K562 (cell line): Measurements from ENCODE around the gene IRF2BP2. TPM values are rescaled to one million over a fixed set of nuclear protein-coding genes. Genes with fewer than 3 reads are reported as not detected.

Experiments
- EGR1 ChIP-seq: fragments of 450-650 bp; conservative IDR thresholded peaks from 2 replicates; pipeline ENCODE4 v1.6.1; 2017; ENCODE audit warnings: mild to moderate bottlenecking
- HNRNPH1 ChIP-seq: fragments of 200-400 bp; formaldehyde crosslinking; optimal IDR thresholded peaks from 2 replicates; pipeline ENCODE3; 2017; ENCODE audit warnings: low read depth, mild to moderate bottlenecking, low read length, moderate library complexity
- PHF20 ChIP-seq: fragments of 450-650 bp; IDR thresholded peaks from 2 replicates; pipeline ENCODE4 v1.6.1; 2018; ENCODE audit not compliant: partially characterized antibody
- PTRF ChIP-seq: fragments of 450-650 bp; IDR thresholded peaks from 2 replicates; pipeline ENCODE4 v1.6.1; 2016; ENCODE audit warnings: mild to moderate bottlenecking, missing genetic modification characterization, missing compliant biosample characterization
- SMARCE1 ChIP-seq: fragments of 450-650 bp; IDR thresholded peaks from 2 replicates; pipeline ENCODE4 v1.7.1; 2016; ENCODE audit warnings: mild to moderate bottlenecking
- TAF7 ChIP-seq: fragments of 450-650 bp; IDR thresholded peaks from 2 replicates; pipeline ENCODE4 v1.6.1; 2016; ENCODE audit warnings: missing genetic modification characterization, missing compliant biosample characterization
- TBP ChIP-seq: optimal IDR thresholded peaks from 2 replicates; pipeline ENCODE3; 2011; ENCODE audit warnings: low read depth, low read length, improper control_type of control experiment
- U2AF1 ChIP-seq: fragments of 200-400 bp; formaldehyde crosslinking; optimal IDR thresholded peaks from 2 replicates; pipeline ENCODE3; 2017; ENCODE audit warnings: mild to moderate bottlenecking, low read depth, low read length, moderate library complexity
- ZNF232 ChIP-seq: sonication (generic); formaldehyde crosslinking; IDR thresholded peaks from 2 replicates; pipeline ENCODE4 v1.8.0; 2022; ENCODE audit warnings: mild to moderate bottlenecking, missing genetic modification reagents
- ZNF644 ChIP-seq: fragments of 200-800 bp; sonication (Bioruptor generic); IDR thresholded peaks from 2 replicates; pipeline ENCODE4 v1.6.1; 2016; ENCODE audit warnings: low read depth, missing genetic modification characterization, missing compliant biosample characterization
- polyA plus RNA-seq, 8 experiments: library from polyadenylated mRNA; depleted of rRNA in 4 of 8; stranded (reverse) in 5 of 8; unstranded in 3 of 8; fragments of >200 nt; fragmentation: Nextera tagmentation in 2 of 8; fragmentation: Illumina TruSeq in 1 of 8; extraction: Ambion mirVana in 2 of 8; extraction: Trizol in 1 of 8; gene quantifications; 2 replicates each; pipeline versions ENCODE4 v1.2.1 to v1.2.3, GENCODE V29; 2011 to 2014; ENCODE audit warnings: inconsistent platforms in 1 of 8, missing spikeins in 1 of 8
- total RNA-seq, 7 experiments: library from RNA; depleted of rRNA in 6 of 7; stranded (reverse); fragments of >200 nt in 6 of 7; fragmentation: Illumina TruSeq in 2 of 7; extraction: Trizol in 2 of 7; gene quantifications; 2 replicates each; pipeline versions ENCODE4 v1.2.1 to v1.2.3, GENCODE V29; 2011 to 2021; ENCODE audit warnings: low replicate concordance in 1 of 7
- TF ChIP-seq, protein P1 (sequence below), 2 experiments: fragments of 450-650 bp; formaldehyde crosslinking in 1 of 2; IDR thresholded peaks; 2 replicates each; pipeline versions ENCODE4 v1.4.0 to v1.6.1; 2014 to 2020; ENCODE audit warnings: mild to moderate bottlenecking in 2 of 2, borderline replicate concordance in 1 of 2, low read depth in 1 of 2
- TF ChIP-seq, protein P2 (sequence below): fragments of 450-650 bp; formaldehyde crosslinking; IDR thresholded peaks from 2 replicates; pipeline ENCODE4 v1.4.0; 2020; ENCODE audit warnings: mild to moderate bottlenecking
- TF ChIP-seq, protein P3 (sequence below), 2 experiments: IDR thresholded peaks; 2 replicates each; pipeline ENCODE4 v1.6.1; 2012; ENCODE audit warnings: improper control_type of control experiment in 2 of 2, low read depth in 2 of 2, low read length in 2 of 2, borderline replicate concordance in 1 of 2
- TF ChIP-seq, protein P4 (sequence below): sonication (generic); formaldehyde crosslinking; IDR thresholded peaks from 2 replicates; pipeline ENCODE4 v1.4.0; 2020; ENCODE audit warnings: mild to moderate bottlenecking, missing genetic modification reagents

IRF2BP2 gene
- total and polyA plus RNA-seq, 9 of the 15 experiments (the other 6 are each of a cell fraction or from before 2014, with no cell fraction given), result 7.7 to 68.6 (median 22.1) TPM

DNA sequence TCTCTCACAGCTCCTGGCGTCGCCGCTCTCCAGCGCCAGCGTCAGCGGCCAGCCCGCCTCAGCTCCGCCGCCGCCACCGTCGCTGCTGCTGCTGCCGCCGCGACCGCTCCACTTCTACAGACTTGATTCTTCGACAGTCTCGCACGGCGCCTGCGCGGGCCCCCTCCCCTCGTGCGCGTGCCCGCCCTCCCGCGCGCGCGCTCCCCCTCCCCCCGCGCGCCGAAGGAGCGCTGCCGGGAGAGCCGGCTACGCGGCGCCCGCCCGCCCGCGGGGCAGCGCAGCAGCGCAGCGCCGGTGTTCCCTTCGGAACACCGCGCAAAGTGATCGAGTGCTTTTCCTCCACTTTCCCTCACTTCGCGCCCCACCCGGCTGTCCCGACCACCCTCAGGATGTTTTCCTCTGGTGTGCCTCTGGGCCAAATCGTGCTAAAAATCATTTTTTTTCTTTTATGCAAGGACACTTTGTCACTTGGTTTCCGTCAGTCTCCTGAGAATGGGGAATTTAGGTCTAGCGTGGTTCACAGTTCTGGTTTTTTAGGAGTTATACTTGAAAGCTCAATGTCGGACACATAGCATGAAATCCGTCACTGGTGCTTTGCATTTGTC lies at the start of gene IRF2BP2 (continued):
- TF ChIP-seq, protein P1, sequence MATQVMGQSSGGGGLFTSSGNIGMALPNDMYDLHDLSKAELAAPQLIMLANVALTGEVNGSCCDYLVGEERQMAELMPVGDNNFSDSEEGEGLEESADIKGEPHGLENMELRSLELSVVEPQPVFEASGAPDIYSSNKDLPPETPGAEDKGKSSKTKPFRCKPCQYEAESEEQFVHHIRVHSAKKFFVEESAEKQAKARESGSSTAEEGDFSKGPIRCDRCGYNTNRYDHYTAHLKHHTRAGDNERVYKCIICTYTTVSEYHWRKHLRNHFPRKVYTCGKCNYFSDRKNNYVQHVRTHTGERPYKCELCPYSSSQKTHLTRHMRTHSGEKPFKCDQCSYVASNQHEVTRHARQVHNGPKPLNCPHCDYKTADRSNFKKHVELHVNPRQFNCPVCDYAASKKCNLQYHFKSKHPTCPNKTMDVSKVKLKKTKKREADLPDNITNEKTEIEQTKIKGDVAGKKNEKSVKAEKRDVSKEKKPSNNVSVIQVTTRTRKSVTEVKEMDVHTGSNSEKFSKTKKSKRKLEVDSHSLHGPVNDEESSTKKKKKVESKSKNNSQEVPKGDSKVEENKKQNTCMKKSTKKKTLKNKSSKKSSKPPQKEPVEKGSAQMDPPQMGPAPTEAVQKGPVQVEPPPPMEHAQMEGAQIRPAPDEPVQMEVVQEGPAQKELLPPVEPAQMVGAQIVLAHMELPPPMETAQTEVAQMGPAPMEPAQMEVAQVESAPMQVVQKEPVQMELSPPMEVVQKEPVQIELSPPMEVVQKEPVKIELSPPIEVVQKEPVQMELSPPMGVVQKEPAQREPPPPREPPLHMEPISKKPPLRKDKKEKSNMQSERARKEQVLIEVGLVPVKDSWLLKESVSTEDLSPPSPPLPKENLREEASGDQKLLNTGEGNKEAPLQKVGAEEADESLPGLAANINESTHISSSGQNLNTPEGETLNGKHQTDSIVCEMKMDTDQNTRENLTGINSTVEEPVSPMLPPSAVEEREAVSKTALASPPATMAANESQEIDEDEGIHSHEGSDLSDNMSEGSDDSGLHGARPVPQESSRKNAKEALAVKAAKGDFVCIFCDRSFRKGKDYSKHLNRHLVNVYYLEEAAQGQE (IDR thresholded peaks at IDR 0.05; ENCODE audit: borderline replicate concordance), result no peak
- TF ChIP-seq, protein P1 (CRISPR knock-in tag; IDR thresholded peaks at IDR 0.05; ENCODE audit: low read depth), result no peak
- TF ChIP-seq TAF7 (tag), result 0 out of 2 replicates have a peak, but pooled peaks have one; percentile 36
- no peak for TF ChIP-seq U2AF1
- TF ChIP-seq, protein P2, sequence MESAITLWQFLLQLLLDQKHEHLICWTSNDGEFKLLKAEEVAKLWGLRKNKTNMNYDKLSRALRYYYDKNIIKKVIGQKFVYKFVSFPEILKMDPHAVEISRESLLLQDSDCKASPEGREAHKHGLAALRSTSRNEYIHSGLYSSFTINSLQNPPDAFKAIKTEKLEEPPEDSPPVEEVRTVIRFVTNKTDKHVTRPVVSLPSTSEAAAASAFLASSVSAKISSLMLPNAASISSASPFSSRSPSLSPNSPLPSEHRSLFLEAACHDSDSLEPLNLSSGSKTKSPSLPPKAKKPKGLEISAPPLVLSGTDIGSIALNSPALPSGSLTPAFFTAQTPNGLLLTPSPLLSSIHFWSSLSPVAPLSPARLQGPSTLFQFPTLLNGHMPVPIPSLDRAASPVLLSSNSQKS (CRISPR knock-in tag), result 0 out of 2 replicates have a peak, but pooled peaks have one; percentile 16
- no peak for TF ChIP-seq PTRF
- TF ChIP-seq, protein P3, sequence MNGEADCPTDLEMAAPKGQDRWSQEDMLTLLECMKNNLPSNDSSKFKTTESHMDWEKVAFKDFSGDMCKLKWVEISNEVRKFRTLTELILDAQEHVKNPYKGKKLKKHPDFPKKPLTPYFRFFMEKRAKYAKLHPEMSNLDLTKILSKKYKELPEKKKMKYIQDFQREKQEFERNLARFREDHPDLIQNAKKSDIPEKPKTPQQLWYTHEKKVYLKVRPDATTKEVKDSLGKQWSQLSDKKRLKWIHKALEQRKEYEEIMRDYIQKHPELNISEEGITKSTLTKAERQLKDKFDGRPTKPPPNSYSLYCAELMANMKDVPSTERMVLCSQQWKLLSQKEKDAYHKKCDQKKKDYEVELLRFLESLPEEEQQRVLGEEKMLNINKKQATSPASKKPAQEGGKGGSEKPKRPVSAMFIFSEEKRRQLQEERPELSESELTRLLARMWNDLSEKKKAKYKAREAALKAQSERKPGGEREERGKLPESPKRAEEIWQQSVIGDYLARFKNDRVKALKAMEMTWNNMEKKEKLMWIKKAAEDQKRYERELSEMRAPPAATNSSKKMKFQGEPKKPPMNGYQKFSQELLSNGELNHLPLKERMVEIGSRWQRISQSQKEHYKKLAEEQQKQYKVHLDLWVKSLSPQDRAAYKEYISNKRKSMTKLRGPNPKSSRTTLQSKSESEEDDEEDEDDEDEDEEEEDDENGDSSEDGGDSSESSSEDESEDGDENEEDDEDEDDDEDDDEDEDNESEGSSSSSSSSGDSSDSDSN (IDR thresholded peaks at IDR 0.05; ENCODE audit: borderline replicate concordance in 1 of 2, low read depth in 2 of 2, low read length in 2 of 2), result peak; percentile 59 to 96; a peak in 3 of 4 replicates
- no peak for TF ChIP-seq EGR1
- TF ChIP-seq ZNF644 (tag), result peak; percentile 92
- no peak for TF ChIP-seq ZNF232
- 0 out of 2 replicates have a peak, but pooled peaks have one; percentile 19 for TF ChIP-seq SMARCE1
- no peak for TF ChIP-seq HNRNPH1
- TF ChIP-seq, protein P4, sequence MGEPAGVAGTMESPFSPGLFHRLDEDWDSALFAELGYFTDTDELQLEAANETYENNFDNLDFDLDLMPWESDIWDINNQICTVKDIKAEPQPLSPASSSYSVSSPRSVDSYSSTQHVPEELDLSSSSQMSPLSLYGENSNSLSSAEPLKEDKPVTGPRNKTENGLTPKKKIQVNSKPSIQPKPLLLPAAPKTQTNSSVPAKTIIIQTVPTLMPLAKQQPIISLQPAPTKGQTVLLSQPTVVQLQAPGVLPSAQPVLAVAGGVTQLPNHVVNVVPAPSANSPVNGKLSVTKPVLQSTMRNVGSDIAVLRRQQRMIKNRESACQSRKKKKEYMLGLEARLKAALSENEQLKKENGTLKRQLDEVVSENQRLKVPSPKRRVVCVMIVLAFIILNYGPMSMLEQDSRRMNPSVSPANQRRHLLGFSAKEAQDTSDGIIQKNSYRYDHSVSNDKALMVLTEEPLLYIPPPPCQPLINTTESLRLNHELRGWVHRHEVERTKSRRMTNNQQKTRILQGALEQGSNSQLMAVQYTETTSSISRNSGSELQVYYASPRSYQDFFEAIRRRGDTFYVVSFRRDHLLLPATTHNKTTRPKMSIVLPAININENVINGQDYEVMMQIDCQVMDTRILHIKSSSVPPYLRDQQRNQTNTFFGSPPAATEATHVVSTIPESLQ (CRISPR knock-in tag), result no peak
- TF ChIP-seq PHF20, result no peak
- TF ChIP-seq TBP, result peak; percentile 69
